Esophagus (tissue), 2 donors: ENCODE data around the gene KRTAP5-9. TPM values are rescaled to one million over a fixed set of nuclear protein-coding genes. Genes with fewer than 3 reads are reported as not detected.
"Not testable (repeated sequence)": the region's sequence is repeated elsewhere in the genome, so short reads cannot be mapped to it uniquely, and the experiment has no call there.

Experiments used
- H3K27ac ChIP-seq, 2 donors: one replicate each; pipeline ENCODE4 v1.5.1; 2013; ENCODE audit warnings: low read depth in 2 of 2, mild to moderate bottlenecking in 2 of 2, inconsistent platforms in 1 of 2, low read length in 1 of 2, moderate library complexity in 1 of 2
- H3K27me3 ChIP-seq, 2 donors: one replicate each; pipeline ENCODE4 v1.6.1; 2013; ENCODE audit warnings: low read length in 2 of 2, control low read depth in 1 of 2, mild to moderate bottlenecking in 1 of 2; ENCODE audit not compliant: insufficient read depth in 2 of 2, control insufficient read depth in 1 of 2
- H3K36me3 ChIP-seq, 2 donors: one replicate each; pipeline ENCODE4 v1.6.1; 2013; ENCODE audit warnings: low read length in 1 of 2; ENCODE audit not compliant: control insufficient read depth in 2 of 2, insufficient read depth in 2 of 2
- H3K4me1 ChIP-seq, 2 donors: one replicate each; pipeline ENCODE4 v1.6.1; 2013; ENCODE audit warnings: low read length in 1 of 2; ENCODE audit not compliant: control insufficient read depth in 2 of 2, insufficient read depth in 2 of 2
- H3K4me3 ChIP-seq, 2 donors: one replicate each; pipeline ENCODE4 v1.5.1; 2013; ENCODE audit warnings: low read length in 2 of 2, mild to moderate bottlenecking in 2 of 2, low read depth in 1 of 2, moderate library complexity in 1 of 2
- H3K9me3 ChIP-seq, 2 donors: one replicate each; pipeline ENCODE4 v1.6.1; 2013; ENCODE audit warnings: mild to moderate bottlenecking in 2 of 2, low read depth in 1 of 2, low read length in 1 of 2, moderate library complexity in 1 of 2; ENCODE audit not compliant: control insufficient read depth in 2 of 2, insufficient read depth in 1 of 2
- WGBS, 2 donors: extraction: QIAGEN DNeasy Blood & Tissue Kit; methylation state at CpG; one replicate each; pipeline ENCODE4 v1.1.7; 2013; 5-methylcytosine and 5-hydroxymethylcytosine counted together
- polyA plus RNA-seq, 2 donors: library from polyadenylated mRNA; stranded (reverse); fragments of 200-250 nt; gene quantifications; one replicate each; pipeline ENCODE4 v1.2.3, GENCODE V29; 2013
- donor health status: healthy with polysubstance abuse.
- donor health status: Bipolar disorder and iron deficiency.

KRTAP5-9 gene
- polyA plus RNA-seq, 2 donors, result 0.28 to 0.92 TPM

- H3K36me3 ChIP-seq, result peaks cover 10 to 17% of the 10 kb centered on the region in 2 donors
- peaks cover 2 to 5% of the 10 kb centered on the region in 2 donors for H3K9me3 ChIP-seq
- H3K27ac ChIP-seq, result no peak overlapping the region
- WGBS, 2 donors, result 83 to 90% methylated on average over 9 of the region's 9 CpGs
- H3K27me3 ChIP-seq, result no peaks in the 10 kb centered on the region
- no peak overlapping the region for H3K4me3 ChIP-seq
- H3K4me1 ChIP-seq, result peaks cover 3 to 4% of the 10 kb centered on the region in 2 donors
Observed at GRCh38 chr11:71505781-71506180, 42.4 kb upstream of the KRTAP5-9 start.

- H3K9me3 ChIP-seq, result peaks cover 4 to 6% of the 10 kb centered on the region in 2 donors
- WGBS, 2 donors, result 93 to 94% methylated on average over 5 of the region's 5 CpGs
- H3K36me3 ChIP-seq, result peaks cover 0 to 4% of the 10 kb centered on the region in 2 donors
- no peak overlapping the region for H3K4me3 ChIP-seq
- no peaks in the 10 kb centered on the region for H3K27me3 ChIP-seq
- H3K27ac ChIP-seq, result no peak overlapping the region
- peaks cover 3 to 4% of the 10 kb centered on the region in 2 donors for H3K4me1 ChIP-seq
Observed at GRCh38 chr11:71507102-71507501, 41.1 kb upstream of the KRTAP5-9 start.

GRCh38 chr11:71518506-71519471 is 29.4 kb upstream of the KRTAP5-9 start:
- WGBS, 2 donors, result 94 to 96% methylated on average over 52 to 55 of the region's 55 CpGs
- H3K4me3 ChIP-seq, result no peak overlapping the region
- H3K36me3 ChIP-seq, result no peaks in the 10 kb centered on the region
- H3K27ac ChIP-seq, result no peak overlapping the region
- no peaks in the 10 kb centered on the region for H3K4me1 ChIP-seq
- H3K9me3 ChIP-seq, result no peaks in the 10 kb centered on the region
- no peaks in the 10 kb centered on the region for H3K27me3 ChIP-seq

GRCh38 chr11:71519546-71519945 is 28.7 kb upstream of the KRTAP5-9 start:
- Histone ChIP-seq H3K27me3 (no peaks in the 10 kb centered on the region), H3K4me1 (no peaks in the 10 kb centered on the region), H3K4me3 (no peak overlapping the region), H3K27ac (no peak overlapping the region), H3K36me3 (no peaks in the 10 kb centered on the region), H3K9me3 (no peaks in the 10 kb centered on the region)
- 74 to 80% methylated on average over 10 of the region's 10 CpGs for WGBS, 2 donors

GRCh38 chr11:71525188-71525937 is 22.9 kb upstream of the KRTAP5-9 start:
- H3K9me3 ChIP-seq, result peaks cover 0 to 3% of the 10 kb centered on the region in 2 donors
- H3K4me3 ChIP-seq, result no peak overlapping the region
- WGBS, 2 donors, result 62 to 66% methylated on average over 3 of the region's 3 CpGs
- no peaks in the 10 kb centered on the region for H3K36me3 ChIP-seq
- H3K27ac ChIP-seq, result no peak overlapping the region
- no peaks in the 10 kb centered on the region for H3K27me3 ChIP-seq
- H3K4me1 ChIP-seq, result no peaks in the 10 kb centered on the region

- Histone ChIP-seq H3K9me3 (peaks cover 0 to 3% of the 10 kb centered on the region in 2 donors), H3K36me3 (no peaks in the 10 kb centered on the region), H3K4me1 (no peaks in the 10 kb centered on the region), H3K27me3 (no peaks in the 10 kb centered on the region), H3K4me3 (no peak overlapping the region), H3K27ac (no peak overlapping the region)
- 85 to 88% methylated on average over 2 of the region's 2 CpGs for WGBS, 2 donors
Observed at GRCh38 chr11:71525938-71526495, 22.2 kb upstream of the KRTAP5-9 start.

GRCh38 chr11:71526796-71527575 is 21.2 kb upstream of the KRTAP5-9 start, which contains the start of gene KRTAP5-7:
TSS of gene KRTAP5-7 (plus strand) at chr11:71527267. CDS start at chr11:71527301, 34 bp downstream.
- not testable (repeated sequence) for H3K27ac ChIP-seq, H3K4me3 ChIP-seq, H3K4me1 ChIP-seq, H3K9me3 ChIP-seq, H3K36me3 ChIP-seq, H3K27me3 ChIP-seq
- WGBS, 2 donors, result 56 to 58% methylated on average over 10 of the region's 10 CpGs

GRCh38 chr11:71527576-71528210 is 20.5 kb upstream of the KRTAP5-9 start:
- WGBS, 2 donors, result 84 to 90% methylated on average over 6 of the region's 6 CpGs
- Histone ChIP-seq H3K27ac (no peak overlapping the region), H3K36me3 (no peaks in the 10 kb centered on the region), H3K4me3 (no peak overlapping the region), H3K4me1 (no peaks in the 10 kb centered on the region), H3K27me3 (no peaks in the 10 kb centered on the region), H3K9me3 (peaks cover 0 to 3% of the 10 kb centered on the region in 2 donors)
